K562 (cell line): ENCODE data around the gene RXFP1. TPM values are rescaled to one million over a fixed set of nuclear protein-coding genes. Genes with fewer than 3 reads are reported as not detected.
A peak's percentile ranks its signal among the peaks of the same experiment; 100 is the strongest.

ENCODE experiments used
- BMI1 ChIP-seq: fragments of 150-350 bp; IDR thresholded peaks from 2 replicates; pipeline ENCODE4 v1.6.1; 2014; ENCODE audit warnings: low read length
- ELF4 ChIP-seq: fragments of 450-650 bp; formaldehyde crosslinking; IDR thresholded peaks from 2 replicates; pipeline ENCODE4 v1.4.0; 2022; ENCODE audit warnings: missing genetic modification characterization
- ERF ChIP-seq: fragments of 450-650 bp; formaldehyde crosslinking; IDR thresholded peaks from 2 replicates; pipeline ENCODE4 v1.4.0; 2020; ENCODE audit warnings: mild to moderate bottlenecking, mixed read lengths
- FOXP1 ChIP-seq: sonication (generic); formaldehyde crosslinking; IDR thresholded peaks from 2 replicates; pipeline ENCODE4 v1.8.0; 2022; ENCODE audit warnings: mild to moderate bottlenecking, missing genetic modification reagents
- GATAD2A ChIP-seq: fragments of 450-650 bp; IDR thresholded peaks from 2 replicates; pipeline ENCODE4 v1.6.1; 2017
- HDAC8 ChIP-seq: fragments of 450-650 bp; IDR thresholded peaks from 2 replicates; pipeline ENCODE4 v1.6.1; 2016; ENCODE audit warnings: mild to moderate bottlenecking, missing genetic modification characterization, moderate library complexity, missing compliant biosample characterization
- KAT2B ChIP-seq: IDR thresholded peaks from one replicate; pipeline ENCODE4 v1.6.1; 2012; ENCODE audit warnings: low read depth, mild to moderate bottlenecking, control low read depth, inconsistent platforms, low read length, moderate library complexity
- NR2F6 ChIP-seq: fragments of 450-650 bp; formaldehyde crosslinking; IDR thresholded peaks from 2 replicates; pipeline ENCODE4 v1.4.0; 2020; ENCODE audit warnings: mild to moderate bottlenecking
- PML ChIP-seq: IDR thresholded peaks from 2 replicates; pipeline ENCODE4 v1.6.1; 2012; ENCODE audit warnings: low read length, inconsistent platforms
- POLR2A ChIP-seq: fragments of 450-650 bp; conservative IDR thresholded peaks from 2 replicates; pipeline ENCODE4 v1.6.1; 2016
- POLR2B ChIP-seq: fragments of 450-650 bp; IDR thresholded peaks from 2 replicates; pipeline ENCODE4 v1.6.1; 2018; ENCODE audit warnings: low read depth; ENCODE audit not compliant: partially characterized antibody
- RHOXF2B ChIP-seq: fragments of 250-450 bp; sonication (Bioruptor Pico); conservative IDR thresholded peaks from 2 replicates; pipeline ENCODE4 v1.5.1; 2021
- RUNX1 ChIP-seq: sonication (generic); IDR thresholded peaks from 2 replicates; pipeline ENCODE4 v1.6.1; 2016; ENCODE audit warnings: antibody characterized with exemption, low read depth
- STAG1 ChIP-seq: sonication (generic); formaldehyde crosslinking; IDR thresholded peaks from 2 replicates; pipeline ENCODE4 v1.5.0; 2020; ENCODE audit warnings: missing genetic modification reagents, borderline replicate concordance
- TEAD2 ChIP-seq: fragments of 450-650 bp; IDR thresholded peaks from 2 replicates; pipeline ENCODE4 v1.6.1; 2016; ENCODE audit warnings: missing genetic modification characterization, control low read depth, missing compliant biosample characterization
- WHSC1 ChIP-seq: IDR thresholded peaks from one replicate; pipeline ENCODE4 v1.6.1; 2012; ENCODE audit warnings: low read length, control low read depth, inconsistent platforms
- ZC3H11A ChIP-seq: IDR thresholded peaks from 2 replicates; pipeline ENCODE4 v1.6.1; 2012; ENCODE audit warnings: low read depth, low read length, improper control_type of control experiment
- ZC3H8 ChIP-seq: fragments of 450-650 bp; IDR thresholded peaks from 2 replicates; pipeline ENCODE4 v1.6.1; 2017
- ZNF232 ChIP-seq: sonication (generic); formaldehyde crosslinking; IDR thresholded peaks from 2 replicates; pipeline ENCODE4 v1.8.0; 2022; ENCODE audit warnings: mild to moderate bottlenecking, missing genetic modification reagents
- ZNF77 ChIP-seq: fragments of 250-450 bp; sonication (Bioruptor Pico); IDR thresholded peaks from 2 replicates; pipeline ENCODE4 v1.5.0; 2020
- polyA plus RNA-seq, 8 experiments: library from polyadenylated mRNA; depleted of rRNA in 4 of 8; stranded (reverse) in 5 of 8; unstranded in 3 of 8; fragments of >200 nt; fragmentation: Nextera tagmentation in 2 of 8; fragmentation: Illumina TruSeq in 1 of 8; extraction: Ambion mirVana in 2 of 8; extraction: Trizol in 1 of 8; gene quantifications; 2 replicates each; pipeline versions ENCODE4 v1.2.1 to v1.2.3, GENCODE V29; 2011 to 2014; ENCODE audit warnings: inconsistent platforms in 1 of 8, missing spikeins in 1 of 8
- total RNA-seq, 7 experiments: library from RNA; depleted of rRNA in 6 of 7; stranded (reverse); fragments of >200 nt in 6 of 7; fragmentation: Illumina TruSeq in 2 of 7; extraction: Trizol in 2 of 7; gene quantifications; 2 replicates each; pipeline versions ENCODE4 v1.2.1 to v1.2.3, GENCODE V29; 2011 to 2021; ENCODE audit warnings: low replicate concordance in 1 of 7
- TF ChIP-seq, protein P1 (sequence below): fragments of 250-450 bp; sonication (Bioruptor Pico); IDR thresholded peaks from 2 replicates; pipeline ENCODE4 v1.5.1; 2021; ENCODE audit warnings: mild to moderate bottlenecking
- TF ChIP-seq, protein P2 (sequence below), 2 experiments: fragments of 450-650 bp; conservative IDR thresholded peaks; 2 replicates each; pipeline ENCODE4 v1.6.1; 2017; ENCODE audit warnings: mild to moderate bottlenecking in 2 of 2, moderate library complexity in 2 of 2
- TF ChIP-seq, protein P3 (sequence below): fragments of 450-650 bp; formaldehyde crosslinking; IDR thresholded peaks from 2 replicates; pipeline ENCODE4 v1.4.0; 2022; ENCODE audit warnings: missing genetic modification characterization
- TF ChIP-seq, protein P4 (sequence below): fragments of 450-650 bp; formaldehyde crosslinking; IDR thresholded peaks from 2 replicates; pipeline ENCODE4 v1.4.0; 2020; ENCODE audit warnings: mild to moderate bottlenecking, moderate library complexity

Gene RXFP1
- total and polyA plus RNA-seq, 9 of the 15 experiments (the other 6 are each of a cell fraction or from before 2014, with no cell fraction given), result 0.03 to 0.06 (median 0.04) TPM; not detected in 6

DNA sequence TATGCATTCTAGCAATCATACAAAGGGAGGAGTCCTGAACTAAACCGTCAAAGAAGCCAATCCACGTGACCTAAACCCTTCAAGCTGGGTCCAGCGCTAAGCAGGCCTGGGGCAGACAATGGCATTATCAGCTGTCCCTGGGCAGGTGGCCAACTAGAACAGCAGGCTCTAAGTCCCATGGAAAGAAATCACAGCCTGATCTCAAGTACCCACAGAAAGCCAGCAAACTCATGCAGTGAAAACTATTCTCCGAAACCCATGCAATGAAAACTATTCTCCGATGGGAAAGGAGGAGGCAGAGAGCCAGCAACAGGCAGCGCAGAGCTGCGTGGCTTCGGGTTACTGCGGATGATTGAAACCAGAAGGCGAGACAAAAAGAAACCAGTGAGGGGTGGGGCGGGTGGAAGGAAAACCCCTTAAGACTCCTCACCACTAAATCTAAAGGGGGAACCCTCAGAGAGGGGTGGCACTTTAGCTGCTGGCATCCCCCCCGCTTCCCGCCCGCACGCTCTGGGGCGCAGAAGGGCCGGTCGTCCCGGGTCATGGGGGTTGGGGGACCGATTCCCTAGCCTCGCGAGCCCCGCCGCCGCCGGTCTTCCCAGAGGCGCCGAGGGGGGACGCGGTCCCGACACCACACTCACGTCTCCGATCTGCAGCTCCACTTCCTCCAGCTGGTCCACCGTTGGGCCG, 149.4 kb downstream of the RXFP1 start (continued):
- TF ChIP-seq HDAC8 (tag) (no peak), PML (no peak), TEAD2 (tag) (no peak), POLR2B (no peak), ZNF232 (no peak), WHSC1 (no peak), ERF (CRISPR knock-in tag) (no peak), GATAD2A (no peak), BMI1 (no peak), ZC3H8 (no peak), RHOXF2B (CRISPR knock-in tag) (no peak), NR2F6 (CRISPR knock-in tag) (no peak), ZC3H11A (no peak), KAT2B (no peak), ELF4 (CRISPR knock-in tag) (no peak), RUNX1 (no peak), FOXP1 (CRISPR knock-in tag) (no peak), STAG1 (CRISPR knock-in tag) (no peak), POLR2A (no peak), ZNF77 (CRISPR knock-in tag) (no peak)
- TF ChIP-seq, protein P1, sequence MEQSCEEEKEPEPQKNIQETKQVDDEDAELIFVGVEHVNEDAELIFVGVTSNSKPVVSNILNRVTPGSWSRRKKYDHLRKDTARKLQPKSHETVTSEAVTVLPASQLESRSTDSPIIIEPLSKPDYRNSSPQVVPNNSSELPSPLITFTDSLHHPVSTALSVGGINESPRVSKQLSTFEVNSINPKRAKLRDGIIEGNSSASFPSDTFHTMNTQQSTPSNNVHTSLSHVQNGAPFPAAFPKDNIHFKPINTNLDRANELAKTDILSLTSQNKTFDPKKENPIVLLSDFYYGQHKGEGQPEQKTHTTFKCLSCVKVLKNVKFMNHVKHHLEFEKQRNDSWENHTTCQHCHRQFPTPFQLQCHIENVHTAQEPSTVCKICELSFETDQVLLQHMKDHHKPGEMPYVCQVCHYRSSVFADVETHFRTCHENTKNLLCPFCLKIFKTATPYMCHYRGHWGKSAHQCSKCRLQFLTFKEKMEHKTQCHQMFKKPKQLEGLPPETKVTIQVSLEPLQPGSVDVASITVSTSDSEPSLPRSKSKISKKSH (CRISPR knock-in tag), result no peak
- TF ChIP-seq, protein P2, sequence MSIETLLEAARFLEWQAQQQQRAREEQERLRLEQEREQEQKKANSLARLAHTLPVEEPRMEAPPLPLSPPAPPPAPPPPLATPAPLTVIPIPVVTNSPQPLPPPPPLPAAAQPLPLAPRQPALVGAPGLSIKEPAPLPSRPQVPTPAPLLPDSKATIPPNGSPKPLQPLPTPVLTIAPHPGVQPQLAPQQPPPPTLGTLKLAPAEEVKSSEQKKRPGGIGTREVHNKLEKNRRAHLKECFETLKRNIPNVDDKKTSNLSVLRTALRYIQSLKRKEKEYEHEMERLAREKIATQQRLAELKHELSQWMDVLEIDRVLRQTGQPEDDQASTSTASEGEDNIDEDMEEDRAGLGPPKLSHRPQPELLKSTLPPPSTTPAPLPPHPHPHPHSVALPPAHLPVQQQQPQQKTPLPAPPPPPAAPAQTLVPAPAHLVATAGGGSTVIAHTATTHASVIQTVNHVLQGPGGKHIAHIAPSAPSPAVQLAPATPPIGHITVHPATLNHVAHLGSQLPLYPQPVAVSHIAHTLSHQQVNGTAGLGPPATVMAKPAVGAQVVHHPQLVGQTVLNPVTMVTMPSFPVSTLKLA (conservative IDR thresholded peaks at IDR 0.05), result peak; percentile 48 to 70; a peak in 2 of 4 replicates
- TF ChIP-seq, protein P3, sequence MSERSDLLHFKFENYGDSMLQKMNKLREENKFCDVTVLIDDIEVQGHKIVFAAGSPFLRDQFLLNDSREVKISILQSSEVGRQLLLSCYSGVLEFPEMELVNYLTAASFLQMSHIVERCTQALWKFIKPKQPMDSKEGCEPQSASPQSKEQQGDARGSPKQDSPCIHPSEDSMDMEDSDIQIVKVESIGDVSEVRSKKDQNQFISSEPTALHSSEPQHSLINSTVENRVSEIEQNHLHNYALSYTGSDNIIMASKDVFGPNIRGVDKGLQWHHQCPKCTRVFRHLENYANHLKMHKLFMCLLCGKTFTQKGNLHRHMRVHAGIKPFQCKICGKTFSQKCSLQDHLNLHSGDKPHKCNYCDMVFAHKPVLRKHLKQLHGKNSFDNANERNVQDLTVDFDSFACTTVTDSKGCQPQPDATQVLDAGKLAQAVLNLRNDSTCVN (CRISPR knock-in tag), result no peak
- TF ChIP-seq, protein P4, sequence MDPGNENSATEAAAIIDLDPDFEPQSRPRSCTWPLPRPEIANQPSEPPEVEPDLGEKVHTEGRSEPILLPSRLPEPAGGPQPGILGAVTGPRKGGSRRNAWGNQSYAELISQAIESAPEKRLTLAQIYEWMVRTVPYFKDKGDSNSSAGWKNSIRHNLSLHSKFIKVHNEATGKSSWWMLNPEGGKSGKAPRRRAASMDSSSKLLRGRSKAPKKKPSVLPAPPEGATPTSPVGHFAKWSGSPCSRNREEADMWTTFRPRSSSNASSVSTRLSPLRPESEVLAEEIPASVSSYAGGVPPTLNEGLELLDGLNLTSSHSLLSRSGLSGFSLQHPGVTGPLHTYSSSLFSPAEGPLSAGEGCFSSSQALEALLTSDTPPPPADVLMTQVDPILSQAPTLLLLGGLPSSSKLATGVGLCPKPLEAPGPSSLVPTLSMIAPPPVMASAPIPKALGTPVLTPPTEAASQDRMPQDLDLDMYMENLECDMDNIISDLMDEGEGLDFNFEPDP (CRISPR knock-in tag), result no peak
